ENCODE results near the gene NUP93.
A peak's percentile ranks its signal among the peaks of the same experiment; 100 is the strongest.
"Not testable (repeated sequence)": the region's sequence is repeated elsewhere in the genome, so short reads cannot be mapped to it uniquely, and the experiment has no call there.

The NUP93 gene

DNA sequence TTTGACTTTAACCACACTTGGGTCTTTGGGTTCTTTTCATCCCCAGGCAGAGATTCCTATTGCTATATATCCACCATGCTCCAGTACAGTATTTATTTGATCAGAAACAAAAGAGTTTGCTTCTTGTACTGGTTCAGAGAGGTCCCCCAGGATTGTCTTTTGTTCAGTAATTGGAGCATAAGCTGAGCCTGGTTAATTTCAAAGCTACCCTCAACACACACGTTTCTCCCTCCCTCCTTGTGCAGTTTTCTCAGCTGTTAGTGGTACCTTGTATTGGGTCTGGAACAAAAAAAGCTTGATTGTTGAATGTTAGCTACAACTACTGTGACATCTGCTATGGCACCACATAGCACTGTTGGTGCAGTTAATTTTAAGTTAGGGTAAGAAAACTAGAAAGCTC, 50.0 kb downstream of the NUP93 start:
- DNase-seq (ENCODE audit: low spot score), result no peak

DNA sequence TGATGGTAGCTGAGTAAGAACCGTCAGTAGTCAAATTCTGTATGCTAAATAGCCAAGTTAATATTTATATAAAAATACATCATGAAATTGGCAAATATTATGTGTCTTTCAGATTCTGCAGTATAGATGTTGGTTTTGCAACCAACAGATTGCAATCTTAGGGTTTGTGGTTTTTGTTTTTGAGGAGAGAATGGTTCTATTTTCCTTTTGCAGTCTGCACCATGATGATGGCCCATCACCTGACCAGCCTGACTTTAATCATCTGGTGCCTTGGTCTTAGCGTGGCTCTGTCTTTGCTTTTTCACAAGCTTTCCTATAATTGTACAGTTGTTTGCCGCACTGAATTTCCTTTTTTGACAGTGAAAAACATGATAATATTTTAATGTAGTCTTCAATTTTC, 50.7 kb downstream of the NUP93 start:
- no peak for DNase-seq (ENCODE audit: low spot score)

DNA sequence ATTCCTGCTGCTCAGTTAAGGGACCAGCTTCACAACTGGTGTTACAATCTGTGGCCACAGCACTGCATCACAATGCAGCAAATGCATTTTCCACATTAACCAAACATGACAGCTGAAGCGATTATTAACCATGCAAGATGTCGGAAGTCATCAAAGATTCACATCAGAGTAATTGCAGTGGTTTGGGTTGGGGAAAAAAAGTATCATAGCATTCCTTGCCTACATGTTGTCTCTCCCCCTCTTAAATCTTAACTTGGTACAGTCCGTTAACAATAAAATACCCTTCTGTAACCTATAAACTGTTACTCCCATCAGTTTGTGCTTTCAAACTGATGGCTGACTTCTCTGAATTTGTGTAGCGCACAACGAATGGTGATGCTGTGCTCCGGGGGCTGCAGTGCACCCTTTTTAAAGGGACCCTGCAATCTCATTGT, 51.6 kb downstream of the NUP93 start:
- DNase-seq (ENCODE audit: low spot score), result no peak

DNA sequence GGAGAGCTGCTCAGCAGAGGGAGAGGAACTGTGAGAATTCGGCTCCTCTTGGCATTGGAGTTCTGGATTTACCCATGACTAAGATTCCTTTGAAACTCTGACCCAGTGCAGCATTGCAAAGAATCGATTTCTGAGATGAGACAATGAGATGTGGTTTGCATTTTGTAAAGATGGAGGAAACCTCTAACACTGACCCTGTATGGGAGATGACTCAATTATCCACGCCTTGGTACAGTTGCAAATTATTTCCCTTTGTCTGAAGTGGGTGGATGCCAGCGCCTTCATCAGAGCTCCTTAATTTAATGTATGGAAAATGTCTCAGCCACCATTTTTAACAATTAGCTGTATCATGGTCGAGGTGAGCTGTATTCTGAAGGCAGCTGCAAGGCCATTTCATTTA, 53.4 kb downstream of the NUP93 start:
- DNase-seq (ENCODE audit: low spot score), result no peak

- DNase-seq (ENCODE audit: low spot score), result no peak
These were observed 55.4 kb downstream of the NUP93 start for GRCh38 chr16:56785317-56785716.

- no peak for DNase-seq (ENCODE audit: low spot score)
These were observed 57.2 kb downstream of the NUP93 start for GRCh38 chr16:56787167-56787566.

DNA sequence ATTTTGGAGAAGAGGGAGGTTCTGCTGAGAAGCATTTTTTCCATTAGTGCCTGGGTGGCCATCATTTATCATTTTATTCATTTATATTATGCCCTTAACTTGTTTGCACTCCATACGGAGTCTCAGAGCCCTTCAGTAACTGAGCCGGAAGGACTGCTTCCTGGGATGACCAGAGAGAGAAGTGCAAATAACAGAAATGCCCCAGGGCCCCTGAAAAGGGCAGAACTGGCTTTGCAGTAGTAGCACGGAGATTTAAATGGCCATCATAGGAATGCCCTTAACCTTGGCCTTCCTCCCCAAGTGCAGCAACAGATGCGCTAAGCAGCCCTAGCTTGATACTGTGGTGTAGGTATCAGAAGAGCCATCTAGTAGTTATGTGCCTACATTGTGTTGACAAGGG, 58.5 kb downstream of the NUP93 start:
- DNase-seq (ENCODE audit: low spot score), result no peak

DNA sequence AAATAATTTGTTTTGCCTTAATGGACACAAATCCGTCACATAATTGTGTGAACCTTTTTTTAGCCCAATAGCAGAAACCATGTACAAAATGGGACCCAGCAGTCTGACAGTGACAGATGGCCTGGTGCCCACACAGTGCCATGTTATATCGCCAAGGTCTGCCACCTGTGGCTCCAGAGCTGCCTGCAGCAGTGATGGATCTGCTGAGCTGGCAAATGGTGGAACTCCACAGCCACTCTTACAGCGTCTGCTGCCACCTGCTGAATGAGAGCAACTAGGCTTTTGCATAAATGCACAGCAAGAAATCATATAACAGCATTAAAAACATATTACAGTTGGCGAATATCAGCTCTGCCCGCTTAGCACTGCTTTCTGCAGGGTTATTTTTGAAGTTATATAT, 59.4 kb downstream of the NUP93 start:
- DNase-seq (ENCODE audit: low spot score), result peak; percentile 8

GRCh38 chr16:56792967-56793366, 63.0 kb downstream of the NUP93 start:
- DNase-seq (ENCODE audit: low spot score), result no peak

- DNase-seq (ENCODE audit: low spot score), result no peak
These were observed 63.6 kb downstream of the NUP93 start for GRCh38 chr16:56793492-56793891.

DNA sequence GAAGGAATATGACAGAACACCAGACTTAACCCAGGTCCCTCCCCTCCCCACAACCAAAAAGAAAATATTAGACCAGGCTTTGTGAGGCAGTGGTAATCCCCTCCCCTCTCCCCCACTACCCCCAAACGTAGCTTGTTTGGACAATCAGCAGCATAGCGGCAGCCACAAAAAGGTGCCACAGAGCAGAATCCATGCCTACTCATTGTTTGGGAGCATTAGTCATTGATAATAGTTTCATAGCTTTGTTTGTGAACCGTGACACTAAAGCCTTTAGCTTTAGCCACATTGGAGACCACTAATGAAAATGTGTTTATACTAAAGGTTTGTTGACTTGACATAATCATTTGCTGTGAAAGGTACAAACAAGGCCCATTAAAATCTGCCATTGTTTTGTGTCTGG, 65.1 kb downstream of the NUP93 start:
- DNase-seq (ENCODE audit: low spot score), result no peak

GRCh38 chr16:56797038-56797437, 67.1 kb downstream of the NUP93 start:
- DNase-seq (ENCODE audit: low spot score), result not testable (repeated sequence)

DNA sequence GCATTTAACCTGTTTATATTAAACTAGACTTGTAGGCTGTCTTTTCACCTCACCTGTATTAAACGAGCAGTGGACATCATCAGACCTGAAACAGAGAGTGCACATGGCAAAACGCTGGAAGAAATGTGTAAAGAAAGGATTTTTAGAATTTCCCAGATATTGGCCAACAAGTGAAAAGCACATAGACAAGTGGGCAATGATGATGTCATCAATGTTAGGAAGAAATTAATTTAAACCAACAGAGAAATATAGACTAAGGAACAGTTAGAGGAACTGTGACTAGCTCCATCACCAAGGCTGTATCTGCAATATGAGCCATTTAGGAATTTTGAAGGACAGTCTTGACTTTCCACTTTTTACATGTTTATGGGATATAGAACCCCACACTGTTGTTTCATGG, 67.9 kb downstream of the NUP93 start:
- DNase-seq (ENCODE audit: low spot score), result no peak

GRCh38 chr16:56798955-56799354, 69.0 kb downstream of the NUP93 start:
- no peak for DNase-seq (ENCODE audit: low spot score)

DNA sequence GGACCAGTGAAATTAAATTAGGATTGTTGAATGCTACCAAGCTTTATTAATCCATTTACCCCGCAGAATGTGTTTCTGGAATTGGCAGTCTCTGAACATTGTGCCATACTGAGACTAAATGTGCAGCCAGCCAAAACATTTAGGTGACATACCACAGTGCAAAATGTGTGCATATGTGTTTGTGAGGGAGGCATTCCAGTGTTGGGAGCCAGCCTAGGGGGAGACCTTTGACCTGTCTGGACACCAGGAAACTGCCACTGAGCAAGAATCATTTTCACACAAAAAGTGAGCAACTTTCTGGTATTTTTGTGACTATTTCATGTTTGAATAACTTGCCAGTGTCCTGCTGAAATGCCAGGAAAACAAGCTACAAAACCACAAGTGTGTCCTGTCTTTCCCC, 70.4 kb downstream of the NUP93 start:
- no peak for DNase-seq (ENCODE audit: low spot score)

DNA sequence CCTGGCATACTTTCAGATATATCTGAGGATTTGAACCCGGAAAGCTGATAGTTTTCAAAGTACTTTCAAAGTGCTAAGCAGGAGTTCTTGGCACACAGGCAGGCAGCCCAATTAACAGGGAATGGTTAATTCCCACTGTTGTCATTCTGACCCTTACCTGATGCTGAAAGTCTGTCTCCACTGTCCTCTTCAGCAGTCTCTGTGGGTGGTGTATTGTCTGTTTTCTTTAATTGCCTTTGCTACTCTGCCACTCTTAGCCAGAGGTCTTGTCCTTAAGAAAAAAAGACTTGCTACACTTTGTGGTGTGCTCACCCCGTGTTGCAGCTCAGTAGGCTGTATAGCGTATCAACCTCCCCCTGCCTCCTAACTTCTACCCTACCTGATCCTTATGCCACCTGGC, 71.8 kb downstream of the NUP93 start:
- DNase-seq (ENCODE audit: low spot score), result no peak

DNA sequence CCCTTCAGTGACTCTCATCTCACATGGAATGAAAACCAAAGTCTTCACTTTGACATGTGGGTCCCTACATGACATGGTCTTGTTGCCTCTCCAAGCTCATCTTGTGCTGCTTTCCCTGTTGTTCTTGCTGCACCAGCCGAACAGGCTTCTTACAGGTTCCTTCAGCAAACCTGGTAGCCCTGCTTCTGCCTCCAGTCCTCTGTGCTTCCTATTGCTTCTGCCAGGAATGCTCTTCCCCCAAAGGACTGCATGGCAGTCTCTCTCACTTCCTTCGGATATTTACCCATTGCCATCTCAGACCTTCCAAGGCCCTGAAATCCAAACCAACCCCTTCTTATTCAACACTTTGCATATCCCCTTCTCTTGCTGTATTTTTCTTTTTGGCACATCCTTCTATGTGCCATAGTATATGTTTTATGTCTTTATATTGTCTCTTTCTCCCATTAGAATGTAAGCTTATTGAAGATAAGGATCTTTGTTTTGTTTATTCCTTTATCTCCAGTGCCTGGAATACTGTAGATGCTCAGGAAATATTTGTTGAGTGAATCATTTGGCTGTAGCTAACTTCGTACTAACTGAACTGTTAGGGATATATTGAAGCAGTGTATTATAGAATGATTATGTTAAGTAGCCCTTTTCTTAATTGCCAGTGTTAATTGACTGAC, 77.2 kb downstream of the NUP93 start:
- DNase-seq (ENCODE audit: low spot score), result peak; percentile 14

DNA sequence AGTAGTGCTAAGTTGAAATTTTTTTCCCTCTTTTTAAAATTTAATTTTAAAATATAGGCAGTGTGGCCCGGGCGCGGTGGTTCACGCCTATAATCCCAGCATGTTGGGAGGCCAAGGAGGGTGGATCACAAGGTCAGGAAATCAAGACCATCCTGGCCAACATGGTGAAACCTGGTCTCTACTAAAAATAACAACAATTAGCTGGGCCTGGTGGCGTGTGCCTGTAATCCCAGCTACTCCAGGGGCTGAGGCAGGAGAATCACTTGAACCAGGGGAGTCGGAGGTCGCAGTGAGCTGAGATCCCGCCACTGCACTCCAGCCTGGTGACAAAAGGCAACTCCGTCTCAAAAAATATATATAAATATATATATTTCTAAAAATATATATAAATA, 77.7 kb downstream of the NUP93 start:
- DNase-seq (ENCODE audit: low spot score), result not testable (repeated sequence)

DNA sequence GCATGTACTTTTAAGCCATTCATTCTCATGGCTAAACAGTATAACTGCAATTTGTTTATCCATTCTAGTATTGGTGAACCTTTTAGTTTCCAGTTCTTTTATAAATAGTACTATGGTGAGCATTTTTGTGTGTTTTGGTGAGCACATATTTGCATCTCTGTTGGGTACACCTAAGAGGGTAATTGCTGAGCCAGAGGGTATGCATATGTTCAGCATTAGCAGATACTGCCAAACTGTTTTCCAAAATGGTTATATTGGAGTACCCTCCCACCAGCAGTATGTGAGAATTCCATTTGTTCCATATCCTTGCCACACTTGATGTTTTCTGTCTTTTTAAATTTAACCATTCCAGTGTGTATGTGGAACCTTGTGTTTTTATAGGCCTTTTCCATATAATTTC, 81.0 kb downstream of the NUP93 start:
- DNase-seq (ENCODE audit: low spot score), result no peak

GRCh38 chr16:56811602-56812001, 81.7 kb downstream of the NUP93 start:
- not testable (repeated sequence) for DNase-seq (ENCODE audit: low spot score)

- no peak for DNase-seq (ENCODE audit: low spot score)
These were observed 83.0 kb downstream of the NUP93 start for GRCh38 chr16:56812884-56813283.

- no peak for DNase-seq (ENCODE audit: low spot score)
These were observed 84.9 kb downstream of the NUP93 start for GRCh38 chr16:56814537-56815432.

- DNase-seq (ENCODE audit: low spot score), result no peak
These were observed 85.8 kb downstream of the NUP93 start for GRCh38 chr16:56815721-56816120.

GRCh38 chr16:56817056-56817455, 87.1 kb downstream of the NUP93 start:
- DNase-seq (ENCODE audit: low spot score), result no peak
